HG03439 (cell line): ENCODE results near the gene ZNF559.
A peak's percentile ranks its signal among the peaks of the same experiment; 100 is the strongest.
"Not testable (repeated sequence)": the region's sequence is repeated elsewhere in the genome, so short reads cannot be mapped to it uniquely, and the experiment has no call there.

Experiments used
- ATAC-seq: cut with Tn5 transposase; IDR thresholded peaks from one replicate; pipeline ENCODE4 v1.9.1; 2021; ENCODE audit warnings: mild to moderate bottlenecking, moderate library complexity; ENCODE audit not compliant: unreplicated experiment

ZNF559 gene

GRCh38 chr19:9323919-9324583 is at the start of gene ZNF559:
ZNF559 (plus strand) TSS chr19:9324179; CDS start chr19:9338550, 14,371 bp downstream.
- peak; percentile 93 for ATAC-seq

DNA sequence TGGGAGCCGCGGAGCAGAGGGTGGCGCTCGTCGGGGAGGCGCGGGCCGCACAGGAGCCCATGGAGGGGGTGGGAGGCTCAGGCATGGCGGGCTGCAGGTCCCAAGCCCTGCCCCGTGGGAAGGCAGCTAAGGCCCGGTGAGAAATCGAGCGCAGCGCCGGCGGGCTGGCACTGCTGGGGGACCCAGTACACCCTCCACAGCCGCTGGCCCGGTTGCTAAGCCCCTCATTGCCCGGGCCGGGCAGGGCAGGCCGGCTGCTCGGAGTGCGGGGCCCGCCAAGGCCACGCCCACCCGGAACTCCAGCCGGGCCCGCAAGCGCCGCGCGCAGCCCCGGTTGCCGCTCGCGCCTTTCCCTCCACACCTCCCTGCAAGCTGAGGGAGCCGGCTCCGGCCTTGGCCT is 40.5 kb upstream of the ZNF559 start:
- not testable (repeated sequence) for ATAC-seq

- no peak for ATAC-seq
Observed at GRCh38 chr19:9289231-9289884, 34.6 kb upstream of the ZNF559 start.

GRCh38 chr19:9295411-9295849 is 28.5 kb upstream of the ZNF559 start:
- ATAC-seq: no peak

DNA sequence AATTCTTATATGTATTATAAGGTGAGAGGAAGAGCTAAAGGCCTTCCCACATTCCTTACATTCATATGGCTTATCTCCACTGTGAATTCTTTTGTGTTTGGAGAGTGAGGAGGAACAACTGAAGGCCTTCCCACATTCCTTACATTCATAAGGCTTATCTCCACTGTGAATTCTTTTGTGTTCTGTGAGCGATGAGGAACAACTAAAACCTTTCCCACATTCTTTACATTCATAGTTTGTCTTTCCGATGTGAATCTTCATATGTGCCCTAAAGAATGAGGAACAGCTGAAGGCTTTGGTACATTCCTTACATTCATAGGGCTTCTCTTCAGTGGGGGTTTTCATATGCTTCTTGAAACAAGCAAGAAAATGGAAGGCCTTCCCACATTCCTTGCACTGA is 27.6 kb upstream of the ZNF559 start:
- ATAC-seq: no peak

DNA sequence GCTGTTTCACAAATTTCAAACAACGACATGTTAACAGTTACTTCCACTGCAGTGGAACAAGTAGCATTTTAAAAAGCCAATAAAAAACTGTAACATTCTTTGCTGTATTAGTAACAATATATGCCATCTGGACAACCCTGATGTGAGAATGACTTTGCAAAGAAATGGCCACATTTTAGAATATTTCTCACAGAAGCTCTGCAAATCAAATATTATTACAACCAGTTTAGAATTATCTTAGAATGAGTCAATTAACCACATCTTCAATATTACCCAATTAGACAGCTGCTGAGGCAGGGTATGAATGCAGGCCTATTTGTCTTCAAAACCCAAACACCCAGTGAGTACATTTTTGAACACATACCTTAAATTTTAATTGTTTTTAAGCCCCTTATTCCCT is 17.5 kb upstream of the ZNF559 start:
- no peak for ATAC-seq

DNA sequence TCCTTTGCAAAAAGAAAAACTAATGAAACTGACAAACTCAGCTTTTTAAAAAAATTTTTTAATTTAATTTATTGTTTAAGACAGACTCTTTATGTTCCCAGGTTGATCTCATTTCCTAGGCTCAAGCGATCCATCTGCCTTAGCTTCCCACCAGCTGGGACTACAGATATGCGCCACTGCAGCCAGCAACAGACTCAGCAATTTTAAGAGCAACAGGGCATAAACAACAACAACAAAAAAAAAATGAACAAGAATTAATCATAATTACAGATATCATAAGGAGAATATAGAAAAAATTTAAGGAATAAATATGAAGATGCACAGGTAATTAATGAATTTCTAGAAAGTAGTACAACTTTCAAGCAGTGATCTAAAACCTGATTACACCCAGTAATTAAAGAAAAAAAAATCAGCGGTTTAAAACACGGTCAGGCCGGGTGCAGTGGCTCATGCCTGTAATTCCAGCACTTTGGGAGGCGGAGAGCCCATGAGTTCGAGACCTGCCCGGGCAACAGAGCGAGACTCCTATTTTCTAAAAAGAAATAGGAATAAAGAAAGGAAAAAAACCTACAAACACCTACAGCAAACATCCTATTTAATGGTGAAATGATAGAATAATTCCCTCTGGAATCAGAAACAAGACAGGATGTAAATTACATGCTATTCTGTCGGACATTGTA is 15.7 kb upstream of the ZNF559 start:
- ATAC-seq: no peak

- peak; percentile 92 for ATAC-seq
Observed at GRCh38 chr19:9309139-9309973, 14.6 kb upstream of the ZNF559 start, which contains the start of gene ZNF699. ZNF699 (minus strand) TSS chr19:9309838; CDS start chr19:9305119, 4,719 bp downstream.

DNA sequence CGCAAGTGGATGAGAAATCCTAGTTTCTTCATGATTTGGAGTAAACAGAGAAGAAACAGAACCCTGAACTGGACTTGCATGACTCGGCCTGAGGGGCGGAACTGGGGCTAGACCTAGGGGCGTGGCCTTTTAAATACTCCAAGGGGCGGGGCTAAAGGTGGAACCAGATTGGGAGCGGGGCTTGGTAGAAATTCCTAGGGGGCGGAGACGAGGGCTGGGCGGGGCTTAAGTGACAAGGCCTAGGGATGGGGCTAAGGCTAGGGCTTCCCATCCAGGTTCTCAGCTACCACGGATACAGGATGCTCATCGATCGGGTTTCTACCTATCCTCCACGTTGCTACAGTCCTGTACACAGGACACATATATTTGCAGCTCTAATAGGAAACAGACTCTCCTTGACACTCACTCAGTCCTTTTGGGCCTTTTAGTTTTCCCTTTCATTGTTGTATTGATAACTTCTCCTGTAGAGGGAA is 14.0 kb upstream of the ZNF559 start:
- peak; percentile 68 for ATAC-seq

GRCh38 chr19:9313756-9314155 is 10.2 kb upstream of the ZNF559 start:
- ATAC-seq: no peak

DNA sequence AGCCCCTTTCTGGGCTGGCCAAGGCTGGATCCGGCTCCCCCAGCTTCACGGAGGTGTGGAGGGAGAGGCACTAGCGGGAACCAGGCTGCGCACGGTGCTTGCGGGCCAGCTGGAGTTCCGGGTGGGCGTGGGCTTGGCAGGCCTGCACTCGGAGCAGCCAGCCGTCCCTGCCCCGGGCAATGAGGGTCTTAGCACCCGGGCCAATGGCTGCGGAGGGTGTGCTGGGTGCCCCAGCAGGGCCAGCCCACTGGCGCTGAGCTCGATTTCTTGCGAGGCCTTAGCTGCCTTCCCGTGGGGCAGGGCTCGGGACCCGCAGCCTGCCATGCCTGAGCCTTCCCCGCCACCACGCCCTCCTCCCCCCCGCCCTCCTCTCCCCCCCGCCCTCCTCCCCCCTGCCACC is 2.6 kb upstream of the ZNF559 start:
- ATAC-seq: no peak

GRCh38 chr19:9321756-9322155 is 2.2 kb upstream of the ZNF559 start:
- not testable (repeated sequence) for ATAC-seq

DNA sequence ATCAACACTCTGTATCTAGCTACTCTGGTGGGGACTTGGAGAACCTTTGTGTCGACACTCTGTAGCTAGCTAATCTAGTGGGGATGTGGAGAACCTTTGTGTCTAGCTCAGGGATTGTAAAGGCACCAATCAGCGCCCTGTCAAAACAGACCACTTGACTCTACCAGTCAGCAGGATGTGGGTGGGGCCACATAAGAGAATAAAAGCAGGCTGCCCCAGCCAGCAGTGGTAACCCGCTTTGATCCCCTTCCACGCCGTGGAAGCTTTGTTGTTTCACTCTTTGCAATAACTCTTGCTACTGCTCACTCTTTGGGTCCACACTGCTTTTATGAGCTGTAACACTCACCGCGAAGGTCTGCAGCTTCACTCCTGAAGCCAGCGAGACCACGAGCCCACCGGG is 1.8 kb upstream of the ZNF559 start:
- ATAC-seq: not testable (repeated sequence)

GRCh38 chr19:9323557-9323918 is 441 bp upstream of the ZNF559 start:
- ATAC-seq: peak; percentile 37

DNA sequence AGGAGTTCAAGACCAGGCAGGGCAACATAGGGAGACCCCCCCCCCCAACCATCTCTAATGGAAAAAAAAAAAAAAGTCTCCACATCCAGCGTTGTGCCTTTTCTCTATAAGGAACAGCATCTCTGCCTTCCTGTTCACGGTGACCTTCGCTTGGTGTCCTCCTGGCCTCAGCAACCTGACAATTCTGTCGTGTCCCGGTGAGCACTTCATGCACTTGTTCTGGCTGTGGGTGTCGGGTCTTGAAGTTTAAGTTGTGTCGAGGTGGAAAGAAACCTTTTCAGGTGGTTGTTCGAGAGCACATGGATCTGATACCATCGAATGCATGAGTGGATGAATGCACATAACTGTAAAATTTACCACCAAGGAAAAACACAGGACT is 594 bp downstream of the ZNF559 start:
- no peak for ATAC-seq

DNA sequence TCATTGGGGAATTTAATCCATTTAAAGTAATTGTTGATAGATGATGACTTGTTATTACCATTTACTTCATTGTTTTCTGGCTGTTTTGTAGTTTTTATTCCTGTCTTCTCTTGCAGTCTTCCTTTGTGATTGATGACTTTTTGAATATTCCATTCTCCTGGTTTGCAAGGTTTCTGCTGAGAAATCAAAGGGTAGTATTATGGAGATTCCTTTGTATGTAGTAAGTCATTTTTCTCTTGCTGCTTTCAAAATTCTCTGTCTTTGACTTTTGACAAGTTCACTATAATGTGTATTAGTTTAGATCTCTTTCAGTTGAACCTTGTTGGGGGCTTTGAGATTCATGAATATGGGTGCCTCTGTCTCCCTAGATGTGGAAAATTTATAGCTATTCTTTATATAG is 6.0 kb downstream of the ZNF559 start:
- no peak for ATAC-seq

- ATAC-seq: no peak
Observed at GRCh38 chr19:9342610-9343304, 18.8 kb downstream of the ZNF559 start.

- no peak for ATAC-seq
Observed at GRCh38 chr19:9345005-9345404, 21.0 kb downstream of the ZNF559 start.

DNA sequence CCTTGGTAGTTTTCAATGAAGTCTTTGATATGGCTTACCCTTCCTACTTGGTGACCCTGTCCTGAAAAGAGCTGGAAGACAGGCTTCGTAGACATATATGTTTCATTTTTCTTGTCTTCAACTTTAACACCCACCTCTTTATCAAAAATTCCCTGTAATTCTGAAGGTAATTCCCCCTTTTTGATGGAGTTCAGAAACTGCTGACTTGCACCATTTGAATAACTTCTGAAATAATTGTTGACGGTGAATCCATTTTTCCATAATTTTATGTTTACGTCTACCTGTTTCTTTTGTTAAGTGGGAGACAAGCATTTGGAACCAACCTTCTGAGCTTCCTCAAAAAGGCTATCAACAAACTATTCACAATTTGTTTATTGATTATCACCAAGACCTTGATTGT is 24.3 kb downstream of the ZNF559 start:
- no peak for ATAC-seq

DNA sequence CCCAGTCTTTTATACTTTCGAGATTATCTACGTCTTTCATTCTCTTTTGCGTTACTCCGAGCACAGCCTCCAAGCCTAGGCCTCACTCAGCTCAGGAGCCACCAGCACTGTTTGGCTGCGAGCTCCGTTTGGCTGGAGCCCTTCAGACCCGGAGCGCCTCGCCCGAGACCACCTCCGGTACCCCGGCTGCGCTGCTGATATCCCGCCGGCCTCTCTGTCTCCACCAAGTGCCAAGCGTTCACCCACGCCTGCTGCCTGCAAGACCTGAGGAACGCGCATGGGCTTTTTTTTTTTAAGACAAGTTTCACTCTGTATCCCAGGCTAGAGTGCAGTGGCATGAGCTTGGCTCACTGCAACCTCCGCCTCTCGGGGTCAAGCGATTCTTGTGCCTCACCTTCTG is 24.7 kb downstream of the ZNF559 start:
- ATAC-seq: no peak
